ENCODE data around the gene IMPA2.

IMPA2 gene

DNA sequence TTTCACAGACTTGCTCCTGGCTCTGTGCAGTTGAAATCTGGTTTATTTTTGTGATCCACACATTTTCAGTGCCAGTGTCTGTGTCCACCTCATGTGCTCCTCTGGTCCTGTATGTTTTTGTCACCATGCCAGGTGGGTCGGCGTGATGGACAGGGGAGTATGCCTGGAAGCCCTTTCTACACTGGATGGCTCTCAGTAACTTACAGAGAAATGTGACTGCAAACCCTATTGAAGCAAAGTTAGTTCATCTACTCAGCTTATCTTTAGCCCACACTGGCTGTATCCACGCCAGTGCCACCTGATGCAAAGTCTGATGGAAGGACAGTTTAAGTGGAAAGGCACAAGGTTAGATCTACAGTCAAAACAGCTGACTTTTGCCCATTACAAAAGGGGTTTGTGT, 4.3 kb downstream of the IMPA2 start:
- TF ChIP-seq, protein P1, sequence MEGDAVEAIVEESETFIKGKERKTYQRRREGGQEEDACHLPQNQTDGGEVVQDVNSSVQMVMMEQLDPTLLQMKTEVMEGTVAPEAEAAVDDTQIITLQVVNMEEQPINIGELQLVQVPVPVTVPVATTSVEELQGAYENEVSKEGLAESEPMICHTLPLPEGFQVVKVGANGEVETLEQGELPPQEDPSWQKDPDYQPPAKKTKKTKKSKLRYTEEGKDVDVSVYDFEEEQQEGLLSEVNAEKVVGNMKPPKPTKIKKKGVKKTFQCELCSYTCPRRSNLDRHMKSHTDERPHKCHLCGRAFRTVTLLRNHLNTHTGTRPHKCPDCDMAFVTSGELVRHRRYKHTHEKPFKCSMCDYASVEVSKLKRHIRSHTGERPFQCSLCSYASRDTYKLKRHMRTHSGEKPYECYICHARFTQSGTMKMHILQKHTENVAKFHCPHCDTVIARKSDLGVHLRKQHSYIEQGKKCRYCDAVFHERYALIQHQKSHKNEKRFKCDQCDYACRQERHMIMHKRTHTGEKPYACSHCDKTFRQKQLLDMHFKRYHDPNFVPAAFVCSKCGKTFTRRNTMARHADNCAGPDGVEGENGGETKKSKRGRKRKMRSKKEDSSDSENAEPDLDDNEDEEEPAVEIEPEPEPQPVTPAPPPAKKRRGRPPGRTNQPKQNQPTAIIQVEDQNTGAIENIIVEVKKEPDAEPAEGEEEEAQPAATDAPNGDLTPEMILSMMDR (IDR thresholded peaks at IDR 0.05; ENCODE audit: extremely low read depth, missing control alignments) = no peak
- DNase-seq (ENCODE audit: low spot score) = no peak

DNA sequence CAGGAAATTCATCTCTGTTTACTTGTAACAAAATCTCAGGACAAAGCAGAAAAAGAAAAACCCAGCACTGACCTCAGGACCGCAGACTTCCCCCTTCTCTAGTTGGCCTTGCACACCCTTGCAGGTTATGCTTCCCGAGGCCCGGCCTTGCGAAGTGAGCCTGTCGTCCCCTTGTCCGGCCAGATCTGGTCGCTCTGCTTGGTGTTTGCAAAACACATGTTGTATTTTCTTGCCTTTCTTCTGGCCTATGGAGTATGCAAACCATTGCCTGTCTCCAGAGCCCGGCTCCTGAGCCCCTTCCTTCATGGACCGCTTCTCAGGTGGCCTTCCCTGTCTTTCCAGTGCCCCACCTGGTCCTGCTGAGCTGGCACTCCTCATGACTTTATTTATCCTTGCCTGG, 4.8 kb downstream of the IMPA2 start:
- no peak for DNase-seq (ENCODE audit: low spot score)
- TF ChIP-seq, protein P1 (IDR thresholded peaks at IDR 0.05; ENCODE audit: extremely low read depth, missing control alignments) = no peak

DNA sequence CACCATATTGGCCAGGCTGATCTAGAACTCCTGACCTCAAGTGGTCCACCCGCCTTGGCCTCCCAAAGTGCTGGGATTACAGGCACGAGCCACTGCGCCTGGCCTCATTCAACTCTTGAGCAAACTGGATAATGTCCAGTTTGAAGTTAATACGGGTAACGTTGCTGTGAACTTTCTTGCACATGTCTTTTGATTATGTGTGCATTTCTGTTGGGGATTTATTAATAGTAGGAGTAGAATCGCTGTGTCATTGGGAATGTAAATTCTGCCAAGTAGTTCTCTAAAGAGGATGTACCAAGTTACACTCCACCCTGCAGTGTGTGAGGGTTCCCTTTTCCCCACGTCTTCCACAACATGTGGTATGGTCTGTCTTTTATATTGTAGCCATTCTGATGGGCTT, 6.2 kb downstream of the IMPA2 start:
- TF ChIP-seq, protein P1 (IDR thresholded peaks at IDR 0.05; ENCODE audit: extremely low read depth, missing control alignments) = no peak
- no peak for DNase-seq (ENCODE audit: low spot score)

DNA sequence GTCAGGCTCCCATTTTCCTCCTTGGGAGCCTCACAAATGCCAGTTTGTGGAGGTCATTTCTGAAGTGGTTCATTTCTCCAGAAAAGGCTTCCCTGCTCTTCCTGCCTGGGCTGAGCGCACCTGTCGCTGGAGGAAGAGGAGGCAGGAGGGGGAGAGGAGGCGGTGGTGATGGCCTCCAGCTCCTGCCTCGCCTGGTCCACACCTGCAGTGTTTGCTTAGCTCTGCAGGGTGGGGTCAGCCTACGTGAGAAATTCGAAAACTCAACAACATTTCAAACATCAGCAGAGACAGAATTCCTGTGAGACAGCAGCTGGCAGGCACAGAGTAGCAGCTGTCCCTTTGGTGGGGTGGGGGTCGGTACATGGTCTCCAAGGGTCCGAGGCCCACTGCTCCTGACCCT, 7.9 kb downstream of the IMPA2 start:
- DNase-seq (ENCODE audit: low spot score) = no peak
- TF ChIP-seq, protein P1 (IDR thresholded peaks at IDR 0.05; ENCODE audit: extremely low read depth, missing control alignments) = no peak

DNA sequence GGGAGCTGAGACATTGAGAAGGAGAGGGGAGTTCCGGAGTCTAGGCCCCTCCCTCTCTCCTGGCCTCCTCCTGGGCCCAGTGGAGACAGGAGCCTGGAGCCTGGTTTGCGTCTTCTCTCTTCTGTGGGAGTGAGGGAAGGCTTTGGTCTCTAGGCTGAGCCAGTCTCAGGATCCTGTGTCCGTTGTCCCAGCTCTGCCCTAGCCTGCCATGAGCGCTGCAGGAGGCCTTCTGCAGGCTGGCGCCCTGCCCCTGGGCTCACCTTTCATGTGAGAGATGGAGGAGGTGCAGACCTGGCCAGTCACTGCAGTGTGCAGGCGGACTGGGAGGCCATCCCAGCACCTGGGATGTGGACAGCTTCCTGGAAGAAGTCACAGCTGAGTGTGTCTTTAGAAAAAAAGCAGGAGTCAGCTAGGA, 8.7 kb downstream of the IMPA2 start:
- TF ChIP-seq, protein P1 (IDR thresholded peaks at IDR 0.05; ENCODE audit: extremely low read depth, missing control alignments) = no peak
- DNase-seq (ENCODE audit: low spot score) = no peak

DNA sequence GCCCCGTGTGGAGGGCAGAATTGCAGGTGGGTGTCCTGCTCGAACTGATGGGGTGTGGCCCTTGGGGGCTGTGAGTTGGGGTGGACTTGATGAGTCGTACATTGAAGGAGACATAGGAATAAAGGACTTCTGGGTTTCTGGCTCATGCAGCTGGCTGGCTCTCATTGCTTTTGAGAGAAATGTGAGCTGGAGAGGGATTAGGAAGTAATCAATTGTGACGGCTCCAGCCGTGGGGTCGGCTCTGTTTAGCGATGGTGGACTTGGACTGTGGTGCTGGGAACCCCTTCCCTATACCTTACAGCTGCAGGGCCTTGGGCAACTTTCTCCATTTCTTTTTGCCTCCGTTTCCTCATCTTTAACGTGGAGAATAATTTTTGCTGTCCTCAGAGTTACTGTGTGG, 9.2 kb downstream of the IMPA2 start:
- TF ChIP-seq, protein P1 (IDR thresholded peaks at IDR 0.05; ENCODE audit: extremely low read depth, missing control alignments) = no peak
- DNase-seq (ENCODE audit: low spot score) = no peak

DNA sequence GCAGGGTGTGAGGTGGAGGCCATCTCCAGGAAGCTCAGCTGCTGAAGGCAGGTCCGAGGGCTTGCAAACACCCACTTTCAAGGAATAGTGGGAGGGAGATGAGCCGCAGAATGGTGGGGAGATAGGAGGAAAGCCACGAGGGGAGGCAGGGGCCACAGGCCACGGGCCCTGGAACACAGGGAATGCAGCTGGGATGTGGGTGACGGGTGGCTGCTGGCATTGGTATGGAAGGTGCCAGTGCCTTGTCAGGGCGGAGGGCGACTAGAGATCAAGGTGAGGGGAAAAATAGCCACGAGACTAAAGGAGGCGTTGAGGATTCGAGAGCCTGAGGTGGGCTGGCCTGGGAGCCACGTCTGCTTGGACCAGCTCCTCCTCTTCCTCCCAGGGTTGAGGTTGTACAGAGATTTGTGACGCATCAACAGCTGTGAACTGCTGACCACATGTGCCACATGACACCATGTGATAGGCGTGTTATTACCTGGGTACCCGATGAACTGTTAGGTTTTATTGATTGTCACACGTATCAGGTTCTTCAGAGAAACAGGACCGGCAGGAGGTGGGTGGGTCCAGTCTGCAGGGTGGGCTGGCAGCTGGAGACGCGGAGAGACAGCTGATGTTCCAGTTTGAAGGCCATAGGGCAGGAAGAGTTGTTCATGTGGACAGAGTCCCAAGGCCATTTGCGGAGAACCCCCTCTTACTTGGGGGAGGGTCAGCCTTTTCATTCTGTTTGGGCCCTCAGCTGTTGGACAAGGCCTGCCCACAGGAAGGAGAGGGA, 9.9 kb downstream of the IMPA2 start:
- TF ChIP-seq, protein P1 (IDR thresholded peaks at IDR 0.05; ENCODE audit: extremely low read depth, missing control alignments) = no peak
- no peak for DNase-seq (ENCODE audit: low spot score)

All from GM20000 (cell line).